Motor neuron (in vitro differentiated cells): Measurements from ENCODE around the gene WNT7B. TPM values are rescaled to one million over a fixed set of nuclear protein-coding genes. Genes with fewer than 3 reads are reported as not detected.
A peak's percentile ranks its signal among the peaks of the same experiment; 100 is the strongest.
"Not testable (repeated sequence)": the region's sequence is repeated elsewhere in the genome, so short reads cannot be mapped to it uniquely, and the experiment has no call there.

Experiments used
- ATAC-seq, 8 experiments: fragments of 200-7000 bp; cut with Tn5 transposase; replicated peaks in 6 of 8; 2 replicates each; pipeline ENCODE4 v1.8.0; 2021; ENCODE audit warnings: mild to moderate bottlenecking in 8 of 8, moderate library complexity in 8 of 8
- H3K27ac ChIP-seq, 2 donors: fragments of 250-450 bp; sonication (Bioruptor Pico); 2 replicates each; pipeline ENCODE4 v1.9.0; 2021; ENCODE audit warnings: antibody characterized with exemption in 2 of 2, mild to moderate bottlenecking in 2 of 2, moderate library complexity in 1 of 2
- H3K4me1 ChIP-seq, 2 donors: fragments of 250-450 bp; sonication (Bioruptor Pico); replicated peaks in 1 of 2; 2 replicates each; pipeline ENCODE4 v1.6.1; 2021; ENCODE audit warnings: antibody characterized with exemption in 2 of 2, mild to moderate bottlenecking in 2 of 2, moderate library complexity in 1 of 2
- H3K4me3 ChIP-seq, 5 donors: fragments of 250-450 bp; sonication (Bioruptor Pico); 2 replicates each; pipeline ENCODE4 v1.9.0; 2021; ENCODE audit warnings: antibody characterized with exemption in 5 of 5, mild to moderate bottlenecking in 5 of 5, moderate library complexity in 4 of 5
- WGBS, 10 experiments: fragments of 450-650 bp; shearing (Covaris generic); methylation state at CpG; one replicate each; pipeline ENCODE4 v1.0.0; 2022; 5-methylcytosine and 5-hydroxymethylcytosine counted together
- in situ Hi-C, 9 experiments: fragments of 400-800 bp; cut with MboI; loops; one replicate each; pipeline ENCODE4 v1.15.0; 2021; ENCODE audit warnings: low sequenced_read_pairs in 9 of 9, low pct_unique_long_range_greater_than_20kb in 2 of 9; ENCODE audit not compliant: unreplicated experiment in 9 of 9
- total RNA-seq, 8 experiments: library from RNA; unstranded; fragments of 300-600 nt; gene quantifications; 2 replicates each; pipeline versions ENCODE4 v1.2.3 to v1.2.4, GENCODE V29; 2022

WNT7B gene
- total RNA-seq, 8 experiments from 2014 or later, result 0.14 to 1.2 (median 0.32) TPM

GRCh38 chr22:46006379-46007002 is 29.5 kb upstream of the WNT7B start:
- WGBS, 10 experiments, result 0 to 40% (median 0%) methylated on average over 1 to 7 of the region's 26 CpGs; no CpG with 5 or more reads in 7 of the 10 experiments
- no peak overlapping the region for H3K4me3 ChIP-seq
- H3K27ac ChIP-seq, result no peak overlapping the region
- H3K4me1 ChIP-seq, result peaks cover 4 to 5% of the 10 kb centered on the region in 2 donors
- peak; percentile 58 to 91 (median 77) for ATAC-seq
- in situ Hi-C loops, result loop anchor here (10.0 to 25.0 kb wide), 5 partner anchors 88 to 306 kb away; no protein-coding TSS in a partner anchor

DNA sequence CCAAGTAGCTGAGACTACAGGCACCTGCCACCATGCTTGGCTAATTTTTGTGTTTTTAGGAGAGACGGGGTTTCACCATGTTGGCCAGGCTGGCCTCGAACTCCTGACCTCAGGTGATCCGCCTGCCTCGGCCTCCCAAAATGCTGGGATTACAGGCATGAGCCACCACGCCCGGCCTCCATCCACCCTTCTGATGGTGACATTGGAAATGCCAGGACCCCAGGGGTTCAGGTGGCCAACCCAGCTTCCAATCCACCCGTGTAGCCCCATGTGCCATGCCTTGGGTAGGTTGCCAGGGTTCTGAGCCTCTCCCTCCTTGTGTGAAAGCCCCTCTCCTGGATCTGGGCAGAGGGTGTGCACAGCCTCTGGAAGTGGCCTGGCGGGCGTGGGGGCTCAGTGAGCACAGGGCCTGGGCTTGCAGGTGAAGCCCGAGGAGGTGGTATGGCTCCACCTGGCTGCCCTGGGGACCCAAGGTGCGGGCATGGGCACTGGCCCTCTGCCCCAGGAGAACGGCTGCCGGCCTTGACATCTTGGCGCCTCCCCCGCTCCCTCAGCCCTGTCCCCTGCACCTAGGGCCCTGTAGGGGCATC is 28.2 kb upstream of the WNT7B start:
- 80 to 100% methylated on average over 2 of the region's 15 CpGs; no CpG with 5 or more reads in 8 of the 10 experiments for WGBS, 10 experiments
- H3K4me3 ChIP-seq, H3K4me1 ChIP-seq, H3K27ac ChIP-seq, ATAC-seq: not testable (repeated sequence)
- in situ Hi-C loops, result loop anchor here (10.0 to 25.0 kb wide), 5 partner anchors 90 to 307 kb away; no protein-coding TSS in a partner anchor

DNA sequence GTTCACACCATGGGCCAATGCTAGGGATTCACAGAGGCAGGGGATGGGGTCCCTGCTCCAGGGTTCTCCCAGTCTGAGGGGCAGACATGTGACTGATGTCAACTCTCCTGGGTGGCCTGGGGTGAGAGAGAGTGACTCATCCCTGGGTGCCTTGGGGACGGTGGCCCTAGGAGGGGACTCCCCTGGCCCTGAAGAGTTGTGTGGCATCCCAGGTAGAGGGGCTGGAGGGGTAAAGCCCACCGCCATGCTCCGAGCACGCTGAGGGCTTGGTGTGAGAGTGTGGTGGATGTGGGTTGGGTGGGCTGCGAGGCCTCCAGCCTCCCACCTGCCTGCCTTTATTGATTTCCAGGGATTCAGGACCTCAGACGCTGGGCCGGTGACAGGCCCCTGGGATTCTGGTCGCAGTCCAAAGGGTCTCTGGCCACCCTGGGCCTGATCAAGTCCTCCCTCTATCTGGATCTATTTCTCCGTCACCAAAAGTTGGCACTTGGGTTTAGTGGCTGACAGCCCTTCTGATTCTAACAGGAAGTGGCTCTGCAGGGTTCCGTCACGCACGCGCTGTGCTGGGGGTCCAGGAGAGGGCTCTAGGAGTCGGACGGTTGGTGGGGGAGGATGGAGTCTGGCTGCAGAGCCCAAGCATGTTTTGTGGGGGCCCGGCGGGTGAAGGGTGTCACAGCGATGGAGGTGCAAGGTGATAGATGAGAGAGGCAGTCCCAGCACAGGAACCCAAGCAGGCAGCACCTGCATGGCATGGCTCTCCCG is 27.3 kb upstream of the WNT7B start:
- in situ Hi-C loops, result loop anchor here (10.0 to 25.0 kb wide), 5 partner anchors 91 to 308 kb away; no protein-coding TSS in a partner anchor
- no peak overlapping the region for H3K27ac ChIP-seq
- no peak for ATAC-seq
- no peak overlapping the region for H3K4me3 ChIP-seq
- WGBS, 10 experiments, result 91 to 100% (median 100%) methylated on average over 1 to 6 of the region's 19 CpGs; no CpG with 5 or more reads in 4 of the 10 experiments
- peaks cover 4 to 5% of the 10 kb centered on the region in 2 donors for H3K4me1 ChIP-seq

GRCh38 chr22:46003271-46004091 is 26.5 kb upstream of the WNT7B start:
- no peak overlapping the region for H3K27ac ChIP-seq
- ATAC-seq, result no peak
- H3K4me3 ChIP-seq, result no peak overlapping the region
- 100% methylated on average over 1 to 2 of the region's 24 CpGs; no CpG with 5 or more reads in 6 of the 10 experiments for WGBS, 10 experiments
- peaks cover 4 to 5% of the 10 kb centered on the region in 2 donors for H3K4me1 ChIP-seq
- in situ Hi-C loops, result loop anchor here (10.0 to 25.0 kb wide), 5 partner anchors 91 to 309 kb away; no protein-coding TSS in a partner anchor

DNA sequence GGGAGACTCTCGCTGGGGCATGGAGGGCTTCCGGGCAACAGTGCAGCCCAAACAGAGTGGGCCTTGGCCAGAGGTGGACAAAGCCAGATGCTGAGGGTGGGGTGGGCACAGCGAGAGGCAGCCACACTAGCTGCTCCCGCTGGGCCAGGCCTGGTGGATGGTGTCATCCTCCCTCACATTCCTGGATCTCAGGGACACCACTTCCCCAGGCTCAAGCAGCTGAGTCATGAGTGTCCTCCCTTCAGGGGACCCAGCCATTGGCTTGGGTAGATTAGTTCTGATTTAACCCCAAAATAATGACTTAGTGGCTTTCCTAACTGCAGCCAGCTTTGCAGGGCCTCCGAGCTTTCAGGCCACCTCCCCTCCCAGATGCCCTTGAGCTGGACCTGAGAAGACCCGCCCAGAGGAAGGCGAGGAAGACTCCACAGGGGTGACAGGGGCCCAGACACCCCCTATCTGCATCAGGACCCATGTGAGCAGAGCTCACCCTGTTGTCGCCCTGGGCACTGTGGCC is 25.9 kb upstream of the WNT7B start:
- in situ Hi-C loops, result loop anchor here (10.0 to 25.0 kb wide), 5 partner anchors 92 to 309 kb away; no protein-coding TSS in a partner anchor
- ATAC-seq, result peak in 7 of 8 experiments; percentile 20 to 68 (median 35)
- no peak overlapping the region for H3K4me3 ChIP-seq
- H3K27ac ChIP-seq, result no peak overlapping the region
- WGBS, 10 experiments, result 21 to 100% (median 85%) methylated on average over 1 to 4 of the region's 8 CpGs; no CpG with 5 or more reads in 4 of the 10 experiments
- H3K4me1 ChIP-seq, result peaks cover 4 to 5% of the 10 kb centered on the region in 2 donors

DNA sequence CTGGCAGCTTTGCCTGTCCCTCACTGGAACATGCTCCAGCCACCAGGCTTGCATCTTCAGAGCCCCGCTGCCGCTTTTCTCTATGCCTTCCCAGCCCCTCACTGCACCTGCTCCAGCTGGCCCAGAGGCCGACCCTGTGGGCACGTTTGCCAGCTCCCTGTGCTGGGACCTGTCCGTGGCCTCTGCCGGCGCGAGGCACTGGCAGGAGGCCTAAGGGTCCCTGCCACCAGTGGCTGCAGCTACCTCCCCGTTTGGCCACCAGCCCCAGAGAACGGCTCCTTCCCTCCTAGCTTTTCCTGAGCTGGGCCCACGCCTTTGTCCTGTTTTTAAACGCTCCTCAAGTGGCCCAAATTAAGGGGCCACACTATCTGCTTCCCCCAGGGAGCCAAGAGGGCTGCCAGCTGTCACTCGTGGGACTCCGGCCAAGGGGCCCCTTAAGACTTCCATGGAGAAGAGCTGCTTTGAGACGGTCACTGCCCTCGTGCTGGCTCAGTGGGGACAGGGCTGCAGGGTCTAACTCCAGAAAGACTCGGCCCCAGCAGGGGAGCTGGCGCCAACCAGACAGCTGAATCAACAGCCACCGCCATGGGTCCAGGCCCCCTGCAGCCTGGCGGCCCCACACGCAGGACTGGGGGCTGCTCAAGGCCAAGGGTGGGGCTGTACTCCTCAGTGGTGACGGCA is 24.6 kb upstream of the WNT7B start:
- no peak overlapping the region for H3K27ac ChIP-seq
- H3K4me3 ChIP-seq, result no peak overlapping the region
- in situ Hi-C loops, result loop anchor here (10.0 to 25.0 kb wide), 5 partner anchors 93 to 311 kb away; no protein-coding TSS in a partner anchor
- peak in 1 of 8 experiments; percentile 8 for ATAC-seq
- peaks cover 4 to 11% of the 10 kb centered on the region in 2 donors for H3K4me1 ChIP-seq
- WGBS, 10 experiments, result 55 to 75% methylated on average over 6 to 11 of the region's 22 CpGs; no CpG with 5 or more reads in 8 of the 10 experiments

DNA sequence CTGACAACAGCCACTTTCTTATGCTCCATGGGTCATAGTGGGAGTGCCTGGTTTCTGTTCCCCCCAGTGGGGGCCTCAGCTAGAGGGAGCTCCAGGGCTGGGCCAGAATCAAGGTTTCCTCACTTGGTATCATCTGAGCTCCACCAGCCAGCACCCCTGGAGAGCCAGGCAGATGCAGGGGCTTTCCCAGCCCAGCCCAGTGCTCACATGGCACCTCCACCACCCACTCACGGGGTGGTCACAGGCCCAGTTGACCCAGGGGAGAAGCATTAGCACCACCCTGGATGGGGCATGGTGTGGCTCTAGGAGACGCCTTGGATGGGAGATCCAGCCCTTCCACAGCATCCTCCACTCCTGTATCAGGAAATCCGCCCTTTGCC is 24.1 kb upstream of the WNT7B start:
- Histone ChIP-seq H3K4me1 (peaks cover 0 to 9% of the 10 kb centered on the region in 2 donors), H3K27ac (no peak overlapping the region), H3K4me3 (no peak overlapping the region)
- in situ Hi-C loops, result loop anchor here (10.0 to 25.0 kb wide), 5 partner anchors 94 to 311 kb away; no protein-coding TSS in a partner anchor
- 69% methylated on average over 2 of the region's 3 CpGs; no CpG with 5 or more reads in 9 of the 10 experiments for WGBS, 10 experiments
- ATAC-seq, result no peak

DNA sequence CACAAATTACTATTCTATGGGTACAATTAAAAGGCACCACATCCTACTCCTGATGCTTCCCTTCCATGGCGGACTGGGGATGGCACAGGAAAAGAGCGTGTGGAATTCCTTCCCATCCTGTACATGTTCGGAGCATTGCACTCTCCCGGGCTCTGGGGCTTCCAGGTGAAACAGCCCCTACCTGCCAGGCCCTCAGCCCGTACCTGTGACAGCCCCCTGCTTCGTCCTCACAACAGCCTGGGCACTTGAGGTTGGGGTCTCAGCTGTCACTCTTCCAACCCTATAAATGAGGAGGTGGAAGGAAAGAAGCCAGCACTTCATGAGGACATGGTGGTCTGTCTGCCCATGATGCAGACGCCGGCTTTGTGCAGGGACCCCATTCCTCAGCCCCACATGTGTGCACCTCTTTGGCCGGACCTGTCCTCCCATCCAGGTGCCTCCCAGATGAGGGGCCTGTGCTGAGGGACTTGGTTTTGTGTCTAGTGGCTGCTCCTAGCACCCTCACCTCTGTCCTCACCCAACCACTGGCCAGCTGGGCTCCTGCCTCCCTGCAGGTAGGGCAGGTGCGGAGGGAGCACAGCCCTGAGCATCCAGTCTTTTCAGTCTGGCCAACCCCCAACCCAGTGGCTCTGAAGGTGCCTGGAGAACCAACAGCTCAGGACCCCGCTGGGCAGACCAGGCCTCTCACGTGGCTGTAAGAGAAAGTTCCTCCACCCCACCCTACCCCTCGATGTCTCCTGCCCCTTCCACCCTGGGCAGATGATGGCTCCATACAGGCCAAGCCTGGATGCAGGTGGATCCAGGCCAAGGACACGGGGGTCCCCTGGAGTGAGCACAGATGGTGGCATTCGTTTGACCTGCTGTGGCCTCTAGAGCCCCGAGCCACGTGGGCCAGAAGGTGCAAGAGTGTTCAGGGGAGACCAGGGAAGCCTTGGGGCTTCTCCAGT is 23.4 kb upstream of the WNT7B start:
- in situ Hi-C loops, result loop anchor here (10.0 to 25.0 kb wide), 5 partner anchors 94 to 312 kb away; no protein-coding TSS in a partner anchor
- 40 to 100% (median 84%) methylated on average over 1 to 5 of the region's 17 CpGs; no CpG with 5 or more reads in 2 of the 10 experiments for WGBS, 10 experiments
- H3K4me1 ChIP-seq, result peaks cover 0 to 9% of the 10 kb centered on the region in 2 donors
- no peak for ATAC-seq
- H3K27ac ChIP-seq, result no peak overlapping the region
- H3K4me3 ChIP-seq, result no peak overlapping the region

- H3K27ac ChIP-seq, result no peak overlapping the region
- in situ Hi-C loops, result loop anchor here in 1 of 9 experiments (10.0 kb wide), 1 partner anchor 115 kb away; no protein-coding TSS in a partner anchor
- 0 to 100% (median 77%) methylated on average over 1 to 9 of the region's 14 CpGs; no CpG with 5 or more reads in 3 of the 10 experiments for WGBS, 10 experiments
- no peak overlapping the region for H3K4me3 ChIP-seq
- peaks cover 0 to 9% of the 10 kb centered on the region in 2 donors for H3K4me1 ChIP-seq
- ATAC-seq, result no peak
These were observed 22.5 kb upstream of the WNT7B start for GRCh38 chr22:45999379-45999971.

- 33 to 100% (median 67%) methylated on average over 1 to 9 of the region's 13 CpGs; no CpG with 5 or more reads in 2 of the 10 experiments for WGBS, 10 experiments
- H3K4me1 ChIP-seq, result peaks cover 0 to 9% of the 10 kb centered on the region in 2 donors
- no peak overlapping the region for H3K27ac ChIP-seq
- in situ Hi-C loops, result loop anchor here in 1 of 9 experiments (10.0 kb wide), 1 partner anchor 116 kb away; no protein-coding TSS in a partner anchor
- no peak for ATAC-seq
- no peak overlapping the region for H3K4me3 ChIP-seq
These were observed 21.8 kb upstream of the WNT7B start for GRCh38 chr22:45998638-45999378.
